GM12892 (cell line): ENCODE data around the gene EIF3L.

ENCODE experiments used
- DNase-seq: peaks from one replicate; pipeline ENCODE4 v3.0.0; 2011; ENCODE audit not compliant: insufficient read length
- FAIRE-seq: peaks from 2 replicates; lab custom pipeline; 2011; peaks lifted over from hg19 to GRCh38; lab: Jason Lieb, UNC
- POLR2A ChIP-seq: IDR thresholded peaks from 2 replicates; pipeline ENCODE4 v1.6.1; 2011; ENCODE audit warnings: low read depth, low read length, control low read depth
- POLR2AphosphoS5 ChIP-seq: IDR thresholded peaks from 2 replicates; pipeline ENCODE4 v1.6.1; 2011; ENCODE audit warnings: low read depth, low read length, control low read depth
- TAF1 ChIP-seq: IDR thresholded peaks from 2 replicates; pipeline ENCODE4 v1.6.1; 2011; ENCODE audit warnings: low read depth, mild to moderate bottlenecking, control low read depth, low read length, borderline replicate concordance

EIF3L gene

DNA sequence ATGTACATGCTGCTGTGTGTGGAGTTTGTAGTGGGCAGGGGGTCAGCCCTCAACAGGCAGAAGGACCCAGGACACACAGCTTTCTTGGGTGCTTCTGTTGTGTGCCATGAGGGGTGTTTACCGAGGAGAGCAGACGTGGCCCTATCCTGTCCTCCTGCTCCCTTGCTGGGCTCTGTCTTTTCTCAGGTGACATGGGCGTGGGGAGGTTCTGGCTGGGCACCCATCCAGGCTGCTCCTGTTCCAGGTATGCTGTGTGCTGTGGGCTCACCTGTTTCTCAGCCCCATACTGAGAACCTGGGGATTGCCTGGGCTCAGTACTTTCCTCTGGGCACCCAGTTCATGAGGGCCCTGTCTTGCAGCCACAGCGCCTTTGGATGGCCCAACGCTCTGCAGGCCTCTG lies 80.2 kb downstream of the EIF3L start:
- no peak for TF ChIP-seq POLR2AphosphoS5
- no peak for TF ChIP-seq TAF1
- no peak for TF ChIP-seq POLR2A
- DNase-seq (no peak), FAIRE-seq (no peak)

GRCh38 chr22:37930270-37930951 lies 81.2 kb downstream of the EIF3L start:
- no peak for TF ChIP-seq POLR2AphosphoS5
- TF ChIP-seq TAF1, result no peak
- TF ChIP-seq POLR2A, result no peak
- DNase-seq (no peak), FAIRE-seq (no peak)

DNA sequence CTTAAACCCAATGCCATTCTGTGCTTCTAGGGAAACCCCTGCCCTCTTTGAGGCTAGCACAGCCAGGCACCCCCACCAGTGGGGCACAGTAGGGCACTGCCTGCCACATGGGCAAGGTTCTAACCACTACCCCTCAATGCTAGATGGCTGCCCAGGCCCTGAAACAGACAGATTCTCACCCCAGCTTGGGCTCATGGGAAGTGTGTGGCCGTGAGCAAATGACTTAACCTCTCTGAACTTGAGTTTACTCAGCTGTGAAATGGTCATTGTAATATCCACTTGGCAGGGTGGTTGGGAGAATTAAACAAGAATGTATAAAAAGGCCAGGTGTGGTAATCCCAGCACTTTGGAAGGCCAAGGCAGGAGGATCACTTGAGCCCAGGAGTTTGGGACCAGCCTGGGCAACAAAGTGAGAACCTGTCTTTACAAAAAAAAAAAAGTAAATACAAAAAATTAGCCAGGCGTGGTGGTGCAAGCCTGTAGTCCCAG lies 81.8 kb downstream of the EIF3L start:
- FAIRE-seq, result no peak
- no peak for TF ChIP-seq POLR2A
- TF ChIP-seq TAF1, result no peak
- TF ChIP-seq POLR2AphosphoS5, result no peak
- no peak for DNase-seq

DNA sequence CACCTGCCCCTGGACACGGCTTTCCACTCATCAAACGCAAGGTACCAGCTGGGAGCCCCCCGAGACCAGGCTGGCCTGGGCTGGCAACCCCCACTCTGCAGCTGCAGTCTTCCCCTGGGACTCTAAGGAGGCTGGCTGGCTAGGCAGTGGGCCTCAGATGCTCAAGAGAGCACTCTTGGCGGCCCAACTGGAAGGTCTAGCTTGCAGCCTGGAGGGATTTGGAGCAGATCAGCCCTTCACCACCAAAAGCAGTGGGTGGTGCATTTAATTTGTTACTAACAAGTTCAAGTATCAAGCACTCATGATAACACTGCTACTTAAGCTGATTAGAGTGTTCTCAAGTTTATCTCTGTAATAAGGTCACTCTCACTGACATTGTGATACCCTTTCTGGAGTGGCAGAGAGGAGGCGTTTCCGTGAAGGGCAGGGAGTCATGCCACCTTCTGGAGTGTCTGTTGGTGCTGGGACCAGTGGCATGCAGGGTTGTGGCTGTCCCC lies 82.7 kb downstream of the EIF3L start:
- FAIRE-seq, result no peak
- TF ChIP-seq POLR2AphosphoS5 (no peak), TAF1 (no peak), POLR2A (no peak)

GRCh38 chr22:37932401-37932800 lies 83.2 kb downstream of the EIF3L start:
- FAIRE-seq (no peak), DNase-seq (no peak)
- TF ChIP-seq TAF1 (no peak), POLR2AphosphoS5 (no peak), POLR2A (no peak)

More for the DNA sequence above, 82.7 kb downstream of the EIF3L start:
- DNase-seq, result no peak

DNA sequence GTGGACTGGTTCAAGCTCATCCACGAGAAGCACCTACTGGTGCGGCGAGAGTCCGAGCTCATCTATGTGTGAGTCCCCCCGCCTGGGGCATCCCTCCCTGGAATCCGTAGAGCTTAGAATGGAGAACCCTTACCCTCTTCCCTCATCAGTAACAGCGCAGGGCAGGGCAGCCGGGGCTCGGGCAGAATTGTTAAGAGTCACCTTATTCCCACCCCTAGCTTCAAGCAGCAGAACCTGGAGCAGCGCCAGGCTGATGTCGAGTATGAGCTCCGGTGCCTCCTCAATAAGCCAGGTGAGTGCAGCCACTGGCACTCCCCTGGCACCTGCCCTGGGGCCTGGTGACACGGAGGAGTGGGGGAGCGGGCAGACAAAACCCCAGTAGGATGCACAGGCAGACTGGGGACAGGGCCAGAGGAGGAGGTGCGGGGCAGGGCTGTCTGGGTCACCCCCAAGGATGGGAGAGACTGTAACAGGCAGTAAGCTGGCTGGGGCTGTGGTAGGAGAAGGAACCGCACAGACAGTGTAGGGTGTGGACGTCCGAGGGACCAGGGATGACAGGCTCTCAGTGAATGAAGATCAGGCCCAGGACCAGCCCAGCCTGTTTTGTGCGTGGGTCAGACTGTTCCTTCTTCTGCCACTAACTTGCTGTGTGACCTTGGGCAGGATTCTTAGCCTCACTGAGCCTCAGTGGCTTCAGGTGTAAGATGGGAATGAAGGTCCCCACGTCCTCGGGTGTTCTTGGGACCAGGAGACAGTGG lies 83.8 kb downstream of the EIF3L start:
- no peak for TF ChIP-seq POLR2A
- no peak for TF ChIP-seq TAF1
- TF ChIP-seq POLR2AphosphoS5, result no peak
- no peak for DNase-seq
- FAIRE-seq, result no peak

GRCh38 chr22:37933711-37934376 lies 84.6 kb downstream of the EIF3L start:
- FAIRE-seq (peak; percentile 98), DNase-seq (peak; percentile 92)
- TF ChIP-seq TAF1 (no peak), POLR2A (no peak), POLR2AphosphoS5 (no peak)
